OCI-LY7 (cell line): Measurements from ENCODE around the gene NOL6. TPM values are rescaled to one million over a fixed set of nuclear protein-coding genes. Genes with fewer than 3 reads are reported as not detected.
"Not testable (repeated sequence)": the region's sequence is repeated elsewhere in the genome, so short reads cannot be mapped to it uniquely, and the experiment has no call there.

ENCODE experiments used
- Bru-seq: library from RNA; stranded (reverse); fragments of 400-500 nt; gene quantifications from one replicate; lab custom pipeline; 2021; lab: Mats Ljungman, UMichigan
- BruChase-seq, 2 experiments: library from RNA; stranded (reverse); fragments of 400-500 nt; gene quantifications; one replicate each; lab custom pipeline; 2021; lab: Mats Ljungman, UMichigan
- BruUV-seq: library from RNA; stranded (reverse); fragments of 400-500 nt; replicated peaks from 2 replicates; lab custom pipeline; 2021; lab: Mats Ljungman, UMichigan
- CTCF ChIA-PET: fragments of 300-600 bp; sonication (Branson Sonifier 250); formaldehyde crosslinking; loops from one replicate; lab custom pipeline; 2022; ENCODE audit warnings: antibody characterized with exemption; ENCODE audit not compliant: unreplicated experiment; lab: Charles Lee
- POLR2A ChIA-PET: fragments of 300-600 bp; sonication (Branson Sonifier 250); formaldehyde crosslinking; loops from one replicate; lab custom pipeline; 2022; ENCODE audit warnings: antibody characterized with exemption; lab: Charles Lee
- DNase-seq: peaks from one replicate; pipeline ENCODE4 v3.0.0-alpha.2; 2015; ENCODE audit warnings: low spot score
- H2AFZ ChIP-seq: fragments of 200-600 bp; sonication (generic), shearing (Covaris generic); 2 replicates; pipeline ENCODE4 v1.6.1; 2014; ENCODE audit warnings: mild to moderate bottlenecking, antibody characterized with exemption, low read length, moderate library complexity
- H3K27ac ChIP-seq: fragments of 200-600 bp; sonication (generic); 2 replicates; pipeline ENCODE4 v1.5.1; 2014; ENCODE audit warnings: mixed run types, low read depth, mild to moderate bottlenecking, moderate library complexity, low read length, inconsistent platforms; ENCODE audit not compliant: poor library complexity, severe bottlenecking
- H3K36me3 ChIP-seq: fragments of 200-600 bp; sonication (generic); 2 replicates; pipeline ENCODE4 v1.6.1; 2014; ENCODE audit warnings: mild to moderate bottlenecking, antibody characterized with exemption, low read length, moderate library complexity, mixed read lengths; ENCODE audit not compliant: insufficient read depth
- H3K4me1 ChIP-seq: fragments of 200-600 bp; sonication (generic); 2 replicates; pipeline ENCODE4 v1.5.1; 2014; ENCODE audit warnings: mild to moderate bottlenecking, low read length; ENCODE audit not compliant: insufficient read depth, poor library complexity, severe bottlenecking
- H3K4me2 ChIP-seq: fragments of 200-600 bp; sonication (generic); 2 replicates; pipeline ENCODE4 v1.6.1; 2014; ENCODE audit warnings: mild to moderate bottlenecking, low read length
- H3K4me3 ChIP-seq: fragments of 200-600 bp; sonication (generic); 2 replicates; pipeline ENCODE4 v1.5.1; 2014; ENCODE audit warnings: mild to moderate bottlenecking, low read depth, low read length; ENCODE audit not compliant: poor library complexity, severe bottlenecking
- H3K79me2 ChIP-seq: fragments of 200-600 bp; sonication (generic); 2 replicates; pipeline ENCODE4 v1.6.1; 2016; ENCODE audit warnings: low read depth, mild to moderate bottlenecking, low read length, moderate library complexity, mixed read lengths; ENCODE audit not compliant: insufficient read depth
- H3K9me2 ChIP-seq: fragments of 200-600 bp; sonication (generic); 2 replicates; pipeline ENCODE4 v1.6.1; 2016; ENCODE audit warnings: mild to moderate bottlenecking, low read length, mixed read lengths; ENCODE audit not compliant: insufficient read depth
- H3K9me3 ChIP-seq: fragments of 200-600 bp; sonication (generic); 2 replicates; pipeline ENCODE4 v1.6.1; 2014; ENCODE audit warnings: mild to moderate bottlenecking, mixed run types, low read length, mixed read lengths
- H4K20me1 ChIP-seq: fragments of 200-600 bp; sonication (generic); 2 replicates; pipeline ENCODE4 v1.6.1; 2014; ENCODE audit warnings: mild to moderate bottlenecking, antibody characterized with exemption, low read length, moderate library complexity, mixed read lengths; ENCODE audit not compliant: insufficient read depth
- EZH2phosphoT487 ChIP-seq: fragments of 200-600 bp; sonication (generic); IDR thresholded peaks from 2 replicates; pipeline ENCODE4 v1.6.1; 2018; ENCODE audit warnings: low read depth, borderline replicate concordance, mild to moderate bottlenecking, mixed run types, antibody characterized with exemption, low read length, moderate library complexity, mixed read lengths
- intact Hi-C: fragments of 100-400 bp; cut with micrococcal nuclease; formaldehyde crosslinking; loops from one replicate; pipeline ENCODE4 v1.10.0; 2022; ENCODE audit not compliant: unreplicated experiment
- long read RNA-seq: library from polyadenylated mRNA; stranded (forward); transcript quantifications from one replicate; pipeline ENCODE4 v2.0.0, GENCODE V29; 2022
- total RNA-seq, 2 experiments: library from RNA; depleted of rRNA in 1 of 2; stranded (reverse); fragments of >200 nt in 1 of 2; shearing (Covaris generic) in 1 of 2; gene quantifications; 2 replicates each; pipeline ENCODE4 v1.2.3, GENCODE V29; 2014 to 2022
- TF ChIP-seq, protein P1 (sequence below): fragments of 200-600 bp; sonication (generic); conservative IDR thresholded peaks from 2 replicates; pipeline ENCODE4 v1.5.1; 2014; ENCODE audit warnings: mild to moderate bottlenecking, antibody characterized with exemption, low read length, moderate library complexity, mixed read lengths

NOL6 gene, protein sequence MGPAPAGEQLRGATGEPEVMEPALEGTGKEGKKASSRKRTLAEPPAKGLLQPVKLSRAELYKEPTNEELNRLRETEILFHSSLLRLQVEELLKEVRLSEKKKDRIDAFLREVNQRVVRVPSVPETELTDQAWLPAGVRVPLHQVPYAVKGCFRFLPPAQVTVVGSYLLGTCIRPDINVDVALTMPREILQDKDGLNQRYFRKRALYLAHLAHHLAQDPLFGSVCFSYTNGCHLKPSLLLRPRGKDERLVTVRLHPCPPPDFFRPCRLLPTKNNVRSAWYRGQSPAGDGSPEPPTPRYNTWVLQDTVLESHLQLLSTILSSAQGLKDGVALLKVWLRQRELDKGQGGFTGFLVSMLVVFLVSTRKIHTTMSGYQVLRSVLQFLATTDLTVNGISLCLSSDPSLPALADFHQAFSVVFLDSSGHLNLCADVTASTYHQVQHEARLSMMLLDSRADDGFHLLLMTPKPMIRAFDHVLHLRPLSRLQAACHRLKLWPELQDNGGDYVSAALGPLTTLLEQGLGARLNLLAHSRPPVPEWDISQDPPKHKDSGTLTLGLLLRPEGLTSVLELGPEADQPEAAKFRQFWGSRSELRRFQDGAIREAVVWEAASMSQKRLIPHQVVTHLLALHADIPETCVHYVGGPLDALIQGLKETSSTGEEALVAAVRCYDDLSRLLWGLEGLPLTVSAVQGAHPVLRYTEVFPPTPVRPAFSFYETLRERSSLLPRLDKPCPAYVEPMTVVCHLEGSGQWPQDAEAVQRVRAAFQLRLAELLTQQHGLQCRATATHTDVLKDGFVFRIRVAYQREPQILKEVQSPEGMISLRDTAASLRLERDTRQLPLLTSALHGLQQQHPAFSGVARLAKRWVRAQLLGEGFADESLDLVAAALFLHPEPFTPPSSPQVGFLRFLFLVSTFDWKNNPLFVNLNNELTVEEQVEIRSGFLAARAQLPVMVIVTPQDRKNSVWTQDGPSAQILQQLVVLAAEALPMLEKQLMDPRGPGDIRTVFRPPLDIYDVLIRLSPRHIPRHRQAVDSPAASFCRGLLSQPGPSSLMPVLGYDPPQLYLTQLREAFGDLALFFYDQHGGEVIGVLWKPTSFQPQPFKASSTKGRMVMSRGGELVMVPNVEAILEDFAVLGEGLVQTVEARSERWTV
- 26.4 and 28.8 TPM in 2 replicates for total RNA-seq (2014; rRNA removed; shearing (Covaris generic))
- 23.8 and 30.9 TPM in 2 replicates for total RNA-seq (2022)
- percentile 65 among the genes with signal in this experiment for Bru-seq, nascent RNA
- BruChase-seq, experiment 1, labeled RNA remaining after a 6-hour chase, result percentile 73 among the genes with signal in this experiment
- percentile 78 among the genes with signal in this experiment for BruChase-seq, experiment 2, labeled RNA remaining after a 2-hour chase
- long read RNA-seq, full-length matches to known transcripts, result 20 of 59 reads
- long read RNA-seq, partial matches to known transcripts, result 29 of 59 reads
- long read RNA-seq, other reads (novel, unspliced or antisense), result 10 of 59 reads

DNA sequence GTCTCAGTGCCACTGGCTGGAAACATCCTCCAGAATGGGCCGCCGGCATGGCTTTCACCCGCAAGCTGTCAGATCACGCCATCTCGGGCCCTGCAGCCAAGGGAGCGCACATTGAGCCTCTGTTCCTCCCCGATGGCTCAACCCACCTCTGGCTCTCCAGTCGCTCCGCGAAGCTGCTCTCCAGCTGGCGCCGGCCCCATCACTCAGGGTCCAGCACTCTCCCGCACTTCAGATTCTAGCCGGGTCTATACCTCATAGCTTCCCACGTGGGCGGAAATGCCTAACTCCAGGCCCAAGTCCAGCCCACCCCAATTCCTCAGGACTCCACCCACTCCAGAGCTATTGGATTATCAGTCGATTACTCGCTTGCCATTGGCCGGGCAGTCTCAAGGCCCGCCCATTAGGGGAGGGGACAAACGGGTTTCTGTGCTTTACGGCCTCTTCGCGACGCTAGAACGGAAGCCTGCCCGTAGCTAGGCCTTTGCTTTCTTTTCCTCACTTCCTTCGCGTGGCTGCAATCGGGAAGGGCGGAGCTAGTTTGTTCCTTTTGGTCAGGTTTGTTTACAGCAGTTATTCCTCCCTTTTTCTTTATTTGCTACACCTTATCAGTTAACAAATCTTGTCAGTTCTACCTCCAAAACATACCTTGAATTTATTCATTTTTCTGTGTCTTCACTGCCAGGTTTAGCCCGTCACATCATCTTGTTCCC is at the start of gene NOL6:
Gene NOL6, minus strand, starts transcription at position 282 of the 710 bp plus-strand sequence. Its CDS starts 82 bp downstream, at position 200.
- intact Hi-C loops, result loop anchor here (5.0 kb wide), 1 partner anchor 181 kb away; the partner anchor contains the start of gene NFX1
- Histone ChIP-seq H3K27ac (no peak within 1 kb of the TSS), H3K4me3 (peak within 1 kb of the TSS; percentile 85), H3K79me2 (peaks cover 28% of the 10 kb centered on the region), H3K4me2 (peak within 1 kb of the TSS; percentile 98), H4K20me1 (no peaks in the 10 kb centered on the region; the same call in 1 of the 2 replicates), H3K4me1 (peaks cover 12% of the 10 kb centered on the region), H3K9me3 (no peaks in the 10 kb centered on the region), H3K9me2 (no peaks in the 10 kb centered on the region), H3K36me3 (peaks cover 34% of the 10 kb centered on the region), H2AFZ (peak within 1 kb of the TSS; percentile 47; the same call in 1 of the 2 replicates)
- ChIA-PET CTCF (interaction anchor here (0.9 to 3.5 kb wide), 7 partner anchors 10 to 71 kb away, joined by 3 to 28 read pairs (median 4); partner anchors contain the start of gene AQP3), POLR2A (interaction anchor here (0.5 to 4.4 kb wide), 11 partner anchors 9 to 449 kb away, joined by 3 to 50 read pairs (median 5); partner anchors contain the start of genes AQP3 and DNAJA1)
- no TSS peak for BruUV-seq
- no peak for TF ChIP-seq EZH2phosphoT487
- TF ChIP-seq, protein P1, sequence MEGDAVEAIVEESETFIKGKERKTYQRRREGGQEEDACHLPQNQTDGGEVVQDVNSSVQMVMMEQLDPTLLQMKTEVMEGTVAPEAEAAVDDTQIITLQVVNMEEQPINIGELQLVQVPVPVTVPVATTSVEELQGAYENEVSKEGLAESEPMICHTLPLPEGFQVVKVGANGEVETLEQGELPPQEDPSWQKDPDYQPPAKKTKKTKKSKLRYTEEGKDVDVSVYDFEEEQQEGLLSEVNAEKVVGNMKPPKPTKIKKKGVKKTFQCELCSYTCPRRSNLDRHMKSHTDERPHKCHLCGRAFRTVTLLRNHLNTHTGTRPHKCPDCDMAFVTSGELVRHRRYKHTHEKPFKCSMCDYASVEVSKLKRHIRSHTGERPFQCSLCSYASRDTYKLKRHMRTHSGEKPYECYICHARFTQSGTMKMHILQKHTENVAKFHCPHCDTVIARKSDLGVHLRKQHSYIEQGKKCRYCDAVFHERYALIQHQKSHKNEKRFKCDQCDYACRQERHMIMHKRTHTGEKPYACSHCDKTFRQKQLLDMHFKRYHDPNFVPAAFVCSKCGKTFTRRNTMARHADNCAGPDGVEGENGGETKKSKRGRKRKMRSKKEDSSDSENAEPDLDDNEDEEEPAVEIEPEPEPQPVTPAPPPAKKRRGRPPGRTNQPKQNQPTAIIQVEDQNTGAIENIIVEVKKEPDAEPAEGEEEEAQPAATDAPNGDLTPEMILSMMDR, result no peak
- peak; percentile 99 for DNase-seq

DNA sequence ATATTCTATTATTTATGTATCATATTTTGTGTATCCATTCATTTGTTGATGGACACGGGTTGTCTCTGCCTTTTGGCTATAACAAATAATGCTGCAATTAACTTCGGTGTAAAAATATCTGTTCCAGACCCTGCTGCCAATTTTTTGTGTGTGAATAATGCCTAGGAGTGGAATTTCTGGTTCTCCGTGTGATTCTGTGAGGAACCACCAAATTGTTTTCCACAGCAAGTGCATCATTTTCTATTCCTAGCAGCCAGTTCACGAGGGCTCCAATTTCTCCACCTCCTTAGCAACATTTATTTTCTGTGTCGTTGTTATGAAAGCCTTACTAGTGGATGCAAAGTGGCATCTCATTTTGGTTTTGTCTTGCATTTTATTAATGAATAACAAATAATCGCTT is 48.1 kb upstream of the NOL6 start:
- CTCF ChIA-PET, H3K4me2 ChIP-seq: not testable (repeated sequence)

DNA sequence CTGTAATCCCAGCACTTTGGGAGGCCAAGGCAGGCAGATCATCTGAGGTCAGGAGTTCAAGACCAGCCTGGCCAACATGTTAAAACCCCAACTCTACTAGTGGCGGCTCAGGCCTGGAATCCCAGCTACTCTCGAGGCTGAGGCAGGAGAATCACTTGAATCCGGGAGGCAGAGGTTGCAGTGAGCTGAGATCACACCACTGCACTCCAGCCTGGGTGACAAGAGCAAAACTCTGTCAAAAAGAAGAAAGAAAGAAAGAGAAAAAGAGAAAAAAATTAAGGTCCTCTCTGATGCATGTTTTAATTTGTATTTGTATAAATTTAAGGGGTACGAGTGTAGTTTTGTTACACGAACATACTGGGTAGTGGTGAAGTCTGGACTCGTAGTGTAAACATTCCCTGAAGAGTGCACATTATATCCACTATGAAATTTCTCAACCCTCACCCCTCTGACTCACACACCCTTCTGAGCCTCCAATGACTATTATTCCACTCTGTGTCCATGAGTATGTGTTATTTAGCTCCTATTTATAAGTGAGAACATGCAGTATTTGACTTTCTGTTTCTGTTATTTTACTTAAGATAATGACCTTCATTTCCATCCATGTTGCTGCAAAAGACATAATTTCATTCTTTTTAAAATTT is 44.3 kb upstream of the NOL6 start:
- H3K4me3 ChIP-seq, H3K9me3 ChIP-seq, H3K4me1 ChIP-seq, H4K20me1 ChIP-seq, H3K4me2 ChIP-seq, CTCF ChIA-PET, H3K9me2 ChIP-seq, H3K36me3 ChIP-seq, DNase-seq, POLR2A ChIA-PET, H3K27ac ChIP-seq, BruUV-seq, H2AFZ ChIP-seq, H3K79me2 ChIP-seq: not testable (repeated sequence)
- intact Hi-C loops, result loop anchor here (5.0 kb wide), 1 partner anchor 116 kb away; the partner anchor contains the start of gene AQP7

More for the DNA sequence above, 48.1 kb upstream of the NOL6 start:
- POLR2A ChIA-PET, H3K4me1 ChIP-seq, H2AFZ ChIP-seq, DNase-seq, H3K36me3 ChIP-seq, H3K79me2 ChIP-seq, H3K4me3 ChIP-seq, H3K9me2 ChIP-seq, H3K27ac ChIP-seq, intact Hi-C loops, H4K20me1 ChIP-seq, H3K9me3 ChIP-seq, BruUV-seq: not testable (repeated sequence)
